ENCODE measurements around the gene ETV6.

DNA sequence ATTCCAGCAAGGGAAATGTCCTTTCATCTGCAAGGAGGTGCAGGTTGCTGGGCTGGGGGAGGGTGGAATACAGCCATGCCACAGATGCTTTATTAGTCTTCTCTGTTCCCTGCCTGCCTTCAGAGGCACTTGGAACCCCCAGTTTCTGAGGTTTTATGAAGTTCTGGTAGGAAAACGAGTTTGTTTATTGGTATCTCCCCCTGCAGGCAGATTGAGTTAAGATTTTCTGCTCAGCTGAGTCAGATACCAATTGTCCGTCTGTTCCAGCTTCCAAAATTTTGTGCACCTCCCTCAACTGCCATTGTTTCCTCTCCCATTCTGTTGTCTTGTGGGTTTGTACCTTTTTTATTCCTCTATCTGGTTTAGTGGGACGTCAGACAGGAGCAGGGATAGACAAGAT is 155.6 kb downstream of the ETV6 start:
- no peak for TF ChIP-seq POLR2AphosphoS5 (IDR thresholded peaks at IDR 0.05)
- TF ChIP-seq, protein P1, sequence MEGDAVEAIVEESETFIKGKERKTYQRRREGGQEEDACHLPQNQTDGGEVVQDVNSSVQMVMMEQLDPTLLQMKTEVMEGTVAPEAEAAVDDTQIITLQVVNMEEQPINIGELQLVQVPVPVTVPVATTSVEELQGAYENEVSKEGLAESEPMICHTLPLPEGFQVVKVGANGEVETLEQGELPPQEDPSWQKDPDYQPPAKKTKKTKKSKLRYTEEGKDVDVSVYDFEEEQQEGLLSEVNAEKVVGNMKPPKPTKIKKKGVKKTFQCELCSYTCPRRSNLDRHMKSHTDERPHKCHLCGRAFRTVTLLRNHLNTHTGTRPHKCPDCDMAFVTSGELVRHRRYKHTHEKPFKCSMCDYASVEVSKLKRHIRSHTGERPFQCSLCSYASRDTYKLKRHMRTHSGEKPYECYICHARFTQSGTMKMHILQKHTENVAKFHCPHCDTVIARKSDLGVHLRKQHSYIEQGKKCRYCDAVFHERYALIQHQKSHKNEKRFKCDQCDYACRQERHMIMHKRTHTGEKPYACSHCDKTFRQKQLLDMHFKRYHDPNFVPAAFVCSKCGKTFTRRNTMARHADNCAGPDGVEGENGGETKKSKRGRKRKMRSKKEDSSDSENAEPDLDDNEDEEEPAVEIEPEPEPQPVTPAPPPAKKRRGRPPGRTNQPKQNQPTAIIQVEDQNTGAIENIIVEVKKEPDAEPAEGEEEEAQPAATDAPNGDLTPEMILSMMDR (IDR thresholded peaks at IDR 0.05): no peak
- no peak for TF ChIP-seq POLR2A (IDR thresholded peaks at IDR 0.05)
- no peak for TF ChIP-seq EP300 (IDR thresholded peaks at IDR 0.05)

Measured in upper lobe of left lung (tissue), 4 donors.